Tibial nerve (tissue), 4 donors: Measurements from ENCODE around the gene MRPL37. TPM values are rescaled to one million over a fixed set of nuclear protein-coding genes. Genes with fewer than 3 reads are reported as not detected.

Experiments used
- DNase-seq, 2 donors: peaks; one replicate each; pipeline ENCODE4 v3.0.0-alpha.2; 2019; ENCODE audit warnings: low spot score in 2 of 2
- H3K27ac ChIP-seq, 4 donors: fragments of 200-600 bp; sonication (generic) in 3 of 4; one replicate each; pipeline ENCODE4 v1.5.1; 2017 to 2019; ENCODE audit warnings: mild to moderate bottlenecking in 1 of 4
- H3K27me3 ChIP-seq, 2 donors: fragments of 200-600 bp; sonication (generic) in 1 of 2; one replicate each; pipeline versions ENCODE4 v1.5.1 to v1.6.0; 2017 to 2019
- H3K36me3 ChIP-seq, 3 donors: fragments of 200-600 bp; sonication (generic); one replicate each; pipeline ENCODE4 v1.5.1; 2018 to 2019
- H3K4me1 ChIP-seq, 4 donors: fragments of 200-600 bp; sonication (generic) in 3 of 4; one replicate each; pipeline ENCODE4 v1.5.1; 2017 to 2019
- H3K4me3 ChIP-seq, 4 donors: fragments of 200-600 bp; sonication (generic) in 3 of 4; one replicate each; pipeline ENCODE4 v1.5.1; 2017 to 2019; ENCODE audit warnings: mild to moderate bottlenecking in 1 of 4, moderate library complexity in 1 of 4
- H3K9me3 ChIP-seq, 4 donors: fragments of 200-600 bp; sonication (generic) in 3 of 4; one replicate each; pipeline ENCODE4 v1.5.1; 2017 to 2019
- EP300 ChIP-seq, 2 donors: sonication (generic); formaldehyde crosslinking; IDR thresholded peaks; one replicate each; pipeline ENCODE4 v1.6.1; 2017; ENCODE audit warnings: antibody characterized with exemption in 2 of 2, mild to moderate bottlenecking in 1 of 2
- POLR2A ChIP-seq, 2 donors: fragments of 450-650 bp; IDR thresholded peaks; one replicate each; pipeline ENCODE4 v1.6.1; 2017; ENCODE audit warnings: antibody characterized with exemption in 2 of 2, mild to moderate bottlenecking in 2 of 2, moderate library complexity in 2 of 2
- WGBS, 2 donors: methylation state at CpG; one replicate each; pipeline ENCODE4 v1.1.5; 2018; 5-methylcytosine and 5-hydroxymethylcytosine counted together
- total RNA-seq, 4 donors: library from RNA; depleted of rRNA; stranded (reverse); fragments of >200 nt; gene quantifications; one replicate each; pipeline ENCODE4 v1.1.0, GENCODE V29; 2016
- TF ChIP-seq, protein P1 (sequence below), 5 experiments: fragments of 200-600 bp in 3 of 5; fragments of 450-650 bp in 2 of 5; sonication (generic) in 3 of 5; IDR thresholded peaks; one replicate each; pipeline ENCODE4 v1.5.1; 2016 to 2019; ENCODE audit warnings: antibody characterized with exemption in 5 of 5, mild to moderate bottlenecking in 3 of 5, moderate library complexity in 2 of 5

MRPL37 gene
- total RNA-seq, 4 donors from 2014 or later = 39.5 to 60.6 (median 44.3) TPM

DNA sequence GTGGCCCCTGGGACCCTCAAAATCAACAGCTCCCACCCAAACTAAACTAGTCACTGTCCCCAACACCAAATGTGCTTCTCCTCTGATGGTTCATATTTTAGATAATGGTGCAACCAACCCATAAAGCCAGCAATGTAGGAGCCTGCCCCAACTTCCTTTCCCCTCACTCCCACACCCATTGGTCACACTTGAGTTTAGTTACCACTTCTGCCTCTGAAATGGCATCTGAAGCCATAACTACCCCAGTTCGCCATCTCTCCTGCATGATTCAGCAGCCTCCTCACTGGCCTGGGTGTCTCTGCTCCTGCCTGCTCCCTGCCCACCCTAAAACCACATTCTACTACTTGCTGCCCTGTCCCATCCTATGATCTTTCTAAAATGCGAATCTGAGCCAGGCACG lies 43.8 kb upstream of the MRPL37 start:
- H3K9me3 ChIP-seq = no peaks in the 10 kb centered on the region
- no peaks in the 10 kb centered on the region for H3K36me3 ChIP-seq
- no peak for TF ChIP-seq POLR2A (IDR thresholded peaks at IDR 0.05)
- no peak for TF ChIP-seq EP300 (IDR thresholded peaks at IDR 0.05)
- TF ChIP-seq, protein P1, sequence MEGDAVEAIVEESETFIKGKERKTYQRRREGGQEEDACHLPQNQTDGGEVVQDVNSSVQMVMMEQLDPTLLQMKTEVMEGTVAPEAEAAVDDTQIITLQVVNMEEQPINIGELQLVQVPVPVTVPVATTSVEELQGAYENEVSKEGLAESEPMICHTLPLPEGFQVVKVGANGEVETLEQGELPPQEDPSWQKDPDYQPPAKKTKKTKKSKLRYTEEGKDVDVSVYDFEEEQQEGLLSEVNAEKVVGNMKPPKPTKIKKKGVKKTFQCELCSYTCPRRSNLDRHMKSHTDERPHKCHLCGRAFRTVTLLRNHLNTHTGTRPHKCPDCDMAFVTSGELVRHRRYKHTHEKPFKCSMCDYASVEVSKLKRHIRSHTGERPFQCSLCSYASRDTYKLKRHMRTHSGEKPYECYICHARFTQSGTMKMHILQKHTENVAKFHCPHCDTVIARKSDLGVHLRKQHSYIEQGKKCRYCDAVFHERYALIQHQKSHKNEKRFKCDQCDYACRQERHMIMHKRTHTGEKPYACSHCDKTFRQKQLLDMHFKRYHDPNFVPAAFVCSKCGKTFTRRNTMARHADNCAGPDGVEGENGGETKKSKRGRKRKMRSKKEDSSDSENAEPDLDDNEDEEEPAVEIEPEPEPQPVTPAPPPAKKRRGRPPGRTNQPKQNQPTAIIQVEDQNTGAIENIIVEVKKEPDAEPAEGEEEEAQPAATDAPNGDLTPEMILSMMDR (IDR thresholded peaks at IDR 0.05) = no peak
- no peak overlapping the region for H3K27ac ChIP-seq
- no peak overlapping the region for H3K4me3 ChIP-seq
- peaks cover 0 to 12% (median 0%) of the 10 kb centered on the region in 4 donors for H3K4me1 ChIP-seq
- no peak for DNase-seq
- WGBS, 2 donors = 90 to 97% methylated on average over 3 of the region's 3 CpGs
- no peaks in the 10 kb centered on the region for H3K27me3 ChIP-seq

DNA sequence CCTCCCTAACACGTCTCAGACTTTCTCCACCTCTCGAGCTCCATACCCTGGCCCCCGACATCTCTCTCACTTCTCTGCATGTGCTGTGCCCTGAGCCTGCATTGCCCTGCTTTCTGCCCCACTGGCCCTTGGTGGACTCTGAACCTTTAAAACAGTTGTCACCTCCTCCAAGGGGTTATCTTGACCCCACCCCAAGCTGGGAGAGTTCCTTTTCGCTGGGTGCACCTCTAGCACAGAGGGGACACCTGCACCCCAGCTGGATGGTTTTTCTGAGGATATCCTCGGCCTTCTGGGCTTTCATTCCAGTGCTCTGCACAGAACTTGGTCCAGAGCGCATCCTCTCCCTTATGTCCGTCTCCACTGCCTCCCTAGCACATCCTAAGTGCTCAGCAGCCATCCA lies 43.0 kb upstream of the MRPL37 start:
- no peak overlapping the region for H3K27ac ChIP-seq
- no peak overlapping the region for H3K4me3 ChIP-seq
- H3K4me1 ChIP-seq = peaks cover 0 to 18% (median 0%) of the 10 kb centered on the region in 4 donors
- no peaks in the 10 kb centered on the region for H3K36me3 ChIP-seq
- TF ChIP-seq EP300 (IDR thresholded peaks at IDR 0.05) = no peak
- TF ChIP-seq, protein P1 (IDR thresholded peaks at IDR 0.05) = no peak
- 88 to 95% methylated on average over 7 of the region's 7 CpGs for WGBS, 2 donors
- H3K27me3 ChIP-seq = no peaks in the 10 kb centered on the region
- H3K9me3 ChIP-seq = no peaks in the 10 kb centered on the region
- no peak for DNase-seq

DNA sequence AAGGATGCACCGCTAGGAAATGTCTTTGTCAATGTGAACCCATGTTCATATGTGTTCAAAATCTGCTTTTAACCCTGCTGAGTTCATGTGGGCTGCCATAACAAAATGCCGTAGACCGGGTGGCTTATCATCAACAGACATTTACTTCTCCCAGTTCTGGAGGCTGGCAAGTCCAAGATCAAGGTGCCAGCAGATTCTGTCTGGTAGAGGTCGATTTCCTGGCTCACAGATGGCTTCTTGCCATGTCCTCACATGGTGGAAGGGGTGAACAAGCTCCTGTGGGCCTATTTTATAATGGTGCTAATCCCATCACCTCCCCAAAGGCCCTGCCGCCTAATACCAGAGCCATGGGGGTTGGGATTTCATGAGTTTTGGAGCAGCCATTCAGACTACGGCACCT lies 42.6 kb upstream of the MRPL37 start:
- no peaks in the 10 kb centered on the region for H3K27me3 ChIP-seq
- no peak for DNase-seq
- no peak for TF ChIP-seq EP300 (IDR thresholded peaks at IDR 0.05)
- TF ChIP-seq POLR2A (IDR thresholded peaks at IDR 0.05) = no peak
- TF ChIP-seq, protein P1 (IDR thresholded peaks at IDR 0.05) = no peak
- no peaks in the 10 kb centered on the region for H3K36me3 ChIP-seq
- no peak overlapping the region for H3K4me3 ChIP-seq
- WGBS, 2 donors = 91 to 95% methylated on average over 6 of the region's 6 CpGs
- H3K9me3 ChIP-seq = no peaks in the 10 kb centered on the region
- H3K27ac ChIP-seq = no peak overlapping the region
- peaks cover 0 to 18% (median 0%) of the 10 kb centered on the region in 4 donors for H3K4me1 ChIP-seq

DNA sequence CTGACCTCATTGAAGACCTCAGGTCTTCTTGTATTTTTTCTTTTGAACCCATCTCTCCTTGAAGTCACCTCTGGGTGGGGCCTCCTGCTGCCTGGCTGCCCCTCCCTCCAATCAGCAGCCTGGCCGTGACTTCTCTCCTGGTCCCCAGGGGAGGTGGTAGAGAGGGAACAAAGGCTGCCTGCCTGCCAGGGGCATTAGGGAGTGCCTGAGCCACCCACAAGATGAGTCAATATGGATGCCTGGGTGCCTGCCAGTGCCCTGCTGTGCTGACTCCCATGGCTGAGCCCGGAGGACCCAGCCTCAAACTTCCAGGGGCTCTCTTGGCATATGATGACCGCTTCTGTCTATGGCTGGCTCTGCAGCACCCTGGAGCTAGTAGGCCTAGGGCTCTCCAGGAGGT lies 41.9 kb upstream of the MRPL37 start:
- Histone ChIP-seq H3K9me3 (no peaks in the 10 kb centered on the region), H3K36me3 (no peaks in the 10 kb centered on the region), H3K27ac (no peak overlapping the region), H3K4me3 (no peak overlapping the region), H3K4me1 (peaks cover 0 to 18% (median 0%) of the 10 kb centered on the region in 4 donors), H3K27me3 (no peaks in the 10 kb centered on the region)
- TF ChIP-seq EP300 (IDR thresholded peaks at IDR 0.05) (no peak), POLR2A (IDR thresholded peaks at IDR 0.05) (no peak)
- TF ChIP-seq, protein P1 (IDR thresholded peaks at IDR 0.05) = no peak
- 70 to 100% methylated on average over 1 to 3 of the region's 3 CpGs for WGBS, 2 donors
- DNase-seq = no peak

DNA sequence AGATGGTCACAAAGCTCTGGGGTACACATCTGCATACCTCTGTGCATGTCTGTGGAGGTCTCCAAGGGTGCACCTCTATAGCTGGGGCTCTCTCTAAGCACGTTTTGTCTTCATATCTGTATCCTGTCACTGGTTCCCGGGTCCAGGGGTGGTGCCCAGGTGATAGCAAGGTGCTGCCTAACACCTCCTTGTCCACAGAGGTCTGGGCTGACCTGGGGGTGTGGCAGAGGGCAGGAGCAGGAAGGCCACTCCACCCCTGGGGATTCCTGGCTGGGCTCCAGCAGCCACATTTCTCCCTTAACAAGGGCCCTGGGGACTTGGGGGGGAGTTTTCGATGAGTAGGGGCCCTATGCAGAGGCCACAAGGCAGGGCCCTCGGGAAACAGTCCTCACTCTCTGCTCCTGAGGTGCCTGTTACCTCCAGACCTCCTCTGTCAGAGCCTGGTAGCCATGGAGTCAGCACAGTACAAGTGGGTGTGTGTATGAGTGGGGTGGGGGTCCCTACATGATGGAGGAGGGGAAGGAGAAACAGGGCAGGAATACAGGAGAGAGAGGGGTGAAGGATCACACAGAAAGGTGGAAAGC lies 40.1 kb upstream of the MRPL37 start:
- WGBS, 2 donors = 66 to 73% methylated on average over 4 of the region's 4 CpGs

More for the DNA sequence above, 40.1 kb upstream of the MRPL37 start:
- no peaks in the 10 kb centered on the region for H3K36me3 ChIP-seq
- H3K27ac ChIP-seq = no peak overlapping the region
- TF ChIP-seq EP300 (IDR thresholded peaks at IDR 0.05) = no peak
- TF ChIP-seq, protein P1 (IDR thresholded peaks at IDR 0.05) = no peak
- TF ChIP-seq POLR2A (IDR thresholded peaks at IDR 0.05) = no peak
- H3K4me3 ChIP-seq = no peak overlapping the region
- no peaks in the 10 kb centered on the region for H3K9me3 ChIP-seq
- H3K27me3 ChIP-seq = no peaks in the 10 kb centered on the region
- no peak for DNase-seq
- peaks cover 0 to 9% (median 0%) of the 10 kb centered on the region in 4 donors for H3K4me1 ChIP-seq
